Adrenal gland (tissue), 5 donors: Measurements from ENCODE around the gene LBX2.

Experiments used
- CTCF ChIP-seq, 6 experiments: fragments of 450-650 bp in 4 of 6; fragments of 200-600 bp in 2 of 6; sonication (generic) in 1 of 6; IDR thresholded peaks; 1 replicate in 5 of 6; 2 replicates in 1 of 6; pipeline versions ENCODE4 v1.5.1 to v1.8.0; 2016 to 2021; ENCODE audit warnings: antibody characterized with exemption in 6 of 6, mild to moderate bottlenecking in 2 of 6, moderate library complexity in 1 of 6
- POLR2A ChIP-seq, 2 donors: fragments of 450-650 bp; IDR thresholded peaks; one replicate each; pipeline ENCODE4 v1.6.1; 2017; ENCODE audit warnings: antibody characterized with exemption in 2 of 2, mild to moderate bottlenecking in 2 of 2, moderate library complexity in 1 of 2
- donor health status: DM: no; HTN: no; CAD: no.

- TF ChIP-seq CTCF (IDR thresholded peaks at IDR 0.05) = no peak
- TF ChIP-seq POLR2A (IDR thresholded peaks at IDR 0.05) = no peak
Observed at GRCh38 chr2:74512744-74513604, 13.6 kb upstream of the LBX2 start.
